ENCODE results near the gene PC.

PC gene

GRCh38 chr11:66875378-66875777 lies 82.8 kb downstream of the PC start:
- TF ChIP-seq CTCF (conservative IDR thresholded peaks at IDR 0.05; ENCODE audit: low read depth, low read length) = no peak
- H3K4me3 ChIP-seq (ENCODE audit: low read length) = no peak overlapping the region
- no peak for DNase-seq (ENCODE audit: low read depth)

GRCh38 chr11:66874232-66874631 lies 84.0 kb downstream of the PC start:
- no peak for DNase-seq (ENCODE audit: low read depth)
- TF ChIP-seq CTCF (conservative IDR thresholded peaks at IDR 0.05; ENCODE audit: low read depth, low read length) = no peak
- no peak overlapping the region for H3K4me3 ChIP-seq (ENCODE audit: low read length)

GRCh38 chr11:66871521-66871901 lies 86.7 kb downstream of the PC start:
- no peak for TF ChIP-seq CTCF (conservative IDR thresholded peaks at IDR 0.05; ENCODE audit: low read depth, low read length)
- H3K4me3 ChIP-seq (ENCODE audit: low read length) = no peak overlapping the region

GRCh38 chr11:66870616-66871520 lies 87.3 kb downstream of the PC start:
- no peak for DNase-seq (ENCODE audit: low read depth)
- no peak for TF ChIP-seq CTCF (conservative IDR thresholded peaks at IDR 0.05; ENCODE audit: low read depth, low read length)
- no peak overlapping the region for H3K4me3 ChIP-seq (ENCODE audit: low read length)

More at GRCh38 chr11:66871521-66871901, 86.7 kb downstream of the PC start:
- no peak for DNase-seq (ENCODE audit: low read depth)

- no peak overlapping the region for H3K4me3 ChIP-seq (ENCODE audit: low read length)
- no peak for TF ChIP-seq CTCF (conservative IDR thresholded peaks at IDR 0.05; ENCODE audit: low read depth, low read length)
- DNase-seq (ENCODE audit: low read depth) = no peak
These were observed 88.1 kb downstream of the PC start for GRCh38 chr11:66870131-66870530.

GRCh38 chr11:66869567-66869870 lies 88.7 kb downstream of the PC start:
- H3K4me3 ChIP-seq (ENCODE audit: low read length) = no peak overlapping the region
- no peak for TF ChIP-seq CTCF (conservative IDR thresholded peaks at IDR 0.05; ENCODE audit: low read depth, low read length)
- DNase-seq (ENCODE audit: low read depth) = no peak

All from retinal pigment epithelial cell (primary cell).